Activated T-cell treated with anti-CD3 and anti-CD28 coated beads for 1 hour (primary cell): ENCODE measurements around the gene CILP2.

Experiments
- DNase-seq: peaks from one replicate; pipeline ENCODE4 v3.0.0-alpha.2; 2020; ENCODE audit warnings: low read depth

The CILP2 gene

GRCh38 chr19:19563348-19563848, 25.3 kb downstream of the CILP2 start:
- no peak for DNase-seq

DNA sequence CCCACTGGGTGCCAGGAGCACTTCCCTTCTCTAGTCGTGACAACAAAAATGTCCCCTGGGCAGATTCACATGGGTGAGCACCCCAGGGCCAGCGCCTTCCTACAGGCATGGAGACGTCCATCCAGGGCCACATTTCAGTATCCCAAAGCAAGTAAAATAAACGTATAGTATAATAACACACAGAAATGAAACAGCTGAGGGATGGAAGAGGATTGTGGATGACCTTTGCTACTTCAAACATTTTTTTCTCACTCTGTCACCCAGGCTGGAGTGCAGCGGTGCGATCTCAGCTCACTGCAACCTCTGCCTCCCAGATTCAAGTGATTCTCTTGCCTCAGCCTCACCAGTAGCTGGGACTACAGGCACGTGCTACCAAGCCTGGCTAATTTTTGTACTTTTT, 28.2 kb downstream of the CILP2 start:
- no peak for DNase-seq

- DNase-seq, result no peak
Observed at GRCh38 chr19:19567391-19567790, 29.3 kb downstream of the CILP2 start.

- DNase-seq, result no peak
Observed at GRCh38 chr19:19568802-19569756, 31.0 kb downstream of the CILP2 start.

DNA sequence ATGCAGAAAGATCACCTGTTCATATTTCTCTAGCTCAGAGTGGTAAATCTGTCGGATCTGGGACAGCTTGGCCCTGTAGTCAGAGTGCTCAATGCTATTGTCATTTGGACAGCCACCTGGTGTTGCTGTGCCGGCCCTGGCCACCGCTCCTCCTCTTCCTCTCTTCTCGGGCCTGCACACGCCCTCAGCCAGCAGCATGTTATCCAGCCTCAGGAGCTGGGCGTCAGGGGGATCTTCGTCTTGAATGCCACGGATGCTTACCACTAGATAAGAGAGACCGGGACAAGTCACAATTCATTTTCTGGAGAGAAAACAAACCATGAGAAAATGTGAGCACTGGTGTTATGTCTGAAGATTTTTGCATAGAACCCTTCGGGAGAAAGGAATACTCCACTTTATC, 32.5 kb downstream of the CILP2 start:
- no peak for DNase-seq

- DNase-seq, result no peak
Observed at GRCh38 chr19:19571071-19571786, 33.2 kb downstream of the CILP2 start.

DNA sequence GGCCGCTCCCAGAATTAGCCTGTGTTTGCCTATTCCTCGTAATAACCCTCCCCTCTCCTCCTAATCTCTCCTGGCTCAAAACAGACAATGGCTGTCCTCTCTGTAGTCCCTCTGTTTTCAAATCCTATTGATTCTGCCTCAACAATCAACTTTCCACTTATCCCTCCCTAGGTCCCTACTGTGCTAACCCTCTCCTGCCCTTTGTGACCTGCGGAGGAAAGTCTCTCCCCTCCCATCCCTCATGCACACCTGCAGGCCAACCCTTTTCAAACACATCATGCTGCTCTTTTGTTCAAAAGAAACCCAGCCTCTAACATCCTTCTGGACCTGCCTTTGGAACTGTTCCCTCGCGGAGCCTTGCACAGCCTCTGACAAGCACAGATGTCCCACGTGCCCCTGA, 37.3 kb downstream of the CILP2 start:
- DNase-seq, result no peak

DNA sequence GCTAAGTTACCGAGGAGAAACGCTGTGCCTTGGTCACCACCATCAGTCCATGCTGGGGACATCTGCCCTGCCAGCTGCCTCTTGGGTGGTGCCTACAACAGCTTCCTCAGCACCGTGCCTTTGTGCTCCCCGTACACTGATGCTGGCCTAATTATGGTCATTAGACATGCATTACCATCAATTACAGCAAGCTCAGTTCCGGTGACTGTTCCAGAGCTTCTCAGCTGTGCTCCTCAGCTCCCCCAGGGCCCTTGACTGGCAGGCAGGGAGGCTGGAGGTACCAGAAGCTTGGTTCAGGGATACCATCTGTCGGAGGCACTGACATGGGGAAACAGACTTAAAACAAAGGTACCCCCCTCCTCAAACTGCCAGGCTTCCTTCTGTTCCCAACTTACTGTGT, 40.2 kb downstream of the CILP2 start:
- no peak for DNase-seq

DNA sequence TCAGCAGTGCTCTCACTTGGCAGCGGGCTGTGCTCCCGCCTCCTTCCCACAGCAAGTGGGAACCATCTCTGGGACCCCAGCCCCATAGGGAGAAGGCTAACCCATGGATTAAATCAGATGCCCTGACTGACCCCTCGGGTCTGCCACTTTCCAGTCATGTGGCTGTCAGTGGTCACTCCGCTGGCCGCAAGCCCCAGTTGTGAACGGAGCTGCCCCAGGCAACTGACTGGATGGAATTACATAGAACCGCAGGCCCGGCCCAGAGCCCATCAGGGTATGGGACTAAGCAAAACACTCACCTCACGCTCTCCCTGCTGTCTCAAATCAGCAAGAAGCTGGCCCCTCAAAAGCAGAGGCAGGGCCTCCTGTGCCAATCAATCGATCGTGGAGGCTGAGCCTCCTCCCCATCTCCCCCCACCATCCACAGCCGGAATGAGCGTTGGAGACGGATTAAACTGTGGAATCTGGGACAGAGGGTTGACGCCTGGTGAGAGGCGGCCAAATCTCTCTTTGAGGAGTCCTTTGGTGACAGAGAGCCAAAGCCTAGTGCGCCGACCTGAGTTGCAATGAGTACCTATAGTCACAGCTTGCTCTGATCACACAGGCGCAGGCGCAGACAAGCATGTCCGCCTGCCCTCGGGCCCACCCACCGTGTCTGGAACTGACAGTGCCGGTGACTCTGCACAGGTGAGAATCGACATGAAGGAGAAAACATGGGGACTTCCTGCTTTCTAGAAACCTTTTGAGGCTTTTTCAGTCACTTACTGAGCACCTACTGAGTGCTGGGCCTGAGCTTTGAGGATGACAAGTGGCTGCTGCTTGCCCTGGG, 41.7 kb downstream of the CILP2 start:
- no peak for DNase-seq

DNA sequence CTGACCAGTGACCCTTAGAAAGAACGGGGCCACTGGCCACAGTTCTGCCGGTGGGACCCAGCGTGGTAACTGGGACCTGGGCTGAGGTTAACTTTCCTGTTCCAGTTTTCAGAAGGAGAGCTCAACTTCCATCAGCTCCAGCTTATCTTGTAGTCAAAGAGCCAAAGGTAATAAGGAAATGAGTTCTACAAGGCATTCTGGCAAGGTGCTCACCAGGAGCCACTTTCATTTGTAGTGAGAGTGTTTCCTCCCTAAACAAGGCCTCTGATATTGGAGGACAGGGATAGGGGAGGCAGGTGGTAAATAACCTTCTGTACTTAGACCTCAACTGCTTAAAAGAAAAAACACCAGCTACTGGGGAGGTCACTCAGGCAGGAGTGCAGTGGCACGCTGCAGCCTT, 42.4 kb downstream of the CILP2 start:
- DNase-seq, result no peak

GRCh38 chr19:19581391-19581790, 43.3 kb downstream of the CILP2 start:
- DNase-seq, result no peak

DNA sequence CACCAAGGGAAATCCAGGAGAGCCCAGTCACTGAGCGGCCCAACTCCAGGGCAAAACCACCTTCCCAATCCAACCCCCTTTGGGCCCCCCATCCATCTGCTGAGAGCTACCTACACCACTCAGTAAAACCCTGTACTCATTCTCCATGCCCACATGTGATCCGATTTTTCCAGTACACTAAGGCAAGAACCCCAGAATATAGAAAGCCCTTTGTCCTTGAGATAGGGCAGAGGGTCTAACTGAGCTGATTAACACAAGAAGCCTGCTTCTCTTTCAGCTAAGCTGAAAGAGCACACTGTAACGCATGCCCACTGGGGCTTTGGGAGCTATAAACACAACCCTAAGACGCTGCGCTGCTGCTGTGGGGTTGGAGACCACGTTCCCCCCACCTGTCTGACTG, 44.4 kb downstream of the CILP2 start:
- DNase-seq, result no peak

GRCh38 chr19:19584356-19584755, 46.3 kb downstream of the CILP2 start:
- no peak for DNase-seq

DNA sequence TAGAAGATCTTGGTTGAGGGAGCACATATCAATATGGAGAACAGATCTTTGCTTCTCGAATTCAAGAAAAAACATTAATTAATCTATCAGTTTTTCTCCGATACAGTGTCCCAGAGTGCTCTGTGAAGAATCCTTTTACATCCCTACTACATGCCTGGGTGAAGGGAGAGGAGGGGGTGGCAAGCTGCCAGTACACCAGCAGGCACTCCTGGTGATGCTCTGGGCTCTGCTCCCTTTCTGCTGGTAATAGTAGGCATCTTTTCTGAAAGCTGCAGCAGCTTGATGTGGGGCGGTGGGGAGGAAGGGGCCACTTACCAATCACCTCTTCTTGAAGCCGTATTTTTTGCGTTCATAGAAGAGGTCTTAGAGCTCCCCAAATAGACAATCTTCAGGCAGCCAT, 49.7 kb downstream of the CILP2 start:
- no peak for DNase-seq

- no peak for DNase-seq
Observed at GRCh38 chr19:19588546-19588945, 50.5 kb downstream of the CILP2 start.

- peak; percentile 28 for DNase-seq
Observed at GRCh38 chr19:19591133-19591825, 53.2 kb downstream of the CILP2 start.

DNA sequence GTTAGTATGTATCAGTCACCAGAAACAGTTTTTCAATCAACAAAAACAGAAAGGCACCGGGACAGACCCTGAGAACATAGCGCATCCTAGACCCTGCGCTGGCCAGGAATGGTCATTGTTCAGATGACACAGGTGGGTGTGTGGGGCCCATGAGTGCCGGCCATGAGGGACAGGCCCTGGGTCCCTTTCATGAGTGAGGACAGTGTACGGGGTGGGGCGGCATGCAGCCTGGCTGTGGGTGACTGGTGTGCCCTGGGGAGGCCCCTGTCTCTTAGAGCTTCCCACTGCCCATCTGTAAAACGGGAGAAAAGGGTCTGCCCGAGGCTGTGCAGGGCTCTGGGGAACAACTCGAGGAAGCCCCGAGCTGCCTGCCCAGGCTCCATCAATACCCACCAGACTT, 54.6 kb downstream of the CILP2 start:
- DNase-seq, result no peak

GRCh38 chr19:19594381-19594780, 56.3 kb downstream of the CILP2 start:
- no peak for DNase-seq

DNA sequence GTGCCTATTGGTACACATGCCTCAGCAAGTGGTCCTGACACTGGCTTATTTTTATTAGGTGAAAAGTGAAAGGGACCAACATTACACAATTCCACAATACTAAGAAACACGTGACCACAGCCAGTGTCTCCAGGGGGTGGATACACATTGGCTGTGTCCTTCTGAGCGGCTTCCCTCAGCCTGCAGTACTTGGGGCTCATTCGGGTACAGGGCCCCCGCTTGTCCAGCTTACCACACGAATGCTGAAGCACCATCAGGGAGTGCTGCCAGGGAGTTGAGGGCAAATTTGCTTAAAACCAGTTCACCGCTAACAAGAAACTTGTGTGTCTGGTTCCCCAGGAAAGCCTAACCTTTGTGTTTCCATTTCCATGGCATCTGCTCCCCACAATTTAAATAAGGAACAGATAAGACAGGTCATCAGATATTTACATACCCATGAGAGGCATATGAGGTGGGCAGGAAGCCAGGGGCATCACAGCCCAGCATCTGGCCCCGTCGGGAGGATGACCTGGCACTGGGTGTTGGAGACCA, 57.2 kb downstream of the CILP2 start:
- DNase-seq, result no peak
